A549 (cell line): Measurements from ENCODE around the gene C14orf132. TPM values are rescaled to one million over a fixed set of nuclear protein-coding genes. Genes with fewer than 3 reads are reported as not detected.

ENCODE experiments used
- ATAC-seq, 2 experiments: fragments of 200-7000 bp in 1 of 2; fragments of >200 bp in 1 of 2; cut with Nextera tagmentation in 1 of 2; cut with Tn5 transposase in 1 of 2; 3 replicates each; pipeline versions ENCODE4 v1.8.0 to v1.9.1; 2018 to 2020; ENCODE audit warnings: mild to moderate bottlenecking in 1 of 2, moderate library complexity in 1 of 2
- CTCF ChIA-PET: fragments of 300-600 bp; sonication (Branson Sonifier 250); formaldehyde crosslinking; extraction: SDS; loops from one replicate; lab custom pipeline; 2021; ENCODE audit warnings: antibody characterized with exemption, inconsistent platforms; lab: Yijun Ruan, JAX
- POLR2A ChIA-PET: fragments of 350-600 bp; formaldehyde crosslinking; extraction: SDS; loops from one replicate; lab custom pipeline; 2021; ENCODE audit warnings: antibody characterized with exemption, inconsistent platforms; lab: Yijun Ruan, JAX
- DNase-seq, 2 experiments: peaks; one replicate each; pipeline versions ENCODE4 v3.0.0 to v3.0.0-alpha.2; 2011 to 2016; ENCODE audit warnings: low read depth in 1 of 2, low spot score in 1 of 2
- FAIRE-seq: peaks from 2 replicates; lab custom pipeline; 2011; peaks lifted over from hg19 to GRCh38; lab: Jason Lieb, UNC
- H3K27ac ChIP-seq, 2 experiments: fragments of >200 bp; sonication (Bioruptor Twin); formaldehyde crosslinking; 3 replicates each; pipeline ENCODE4 v1.5.1; 2016 to 2017
- H3K4me1 ChIP-seq: fragments of >200 bp; sonication (Bioruptor Twin); formaldehyde crosslinking; 3 replicates; pipeline ENCODE4 v1.6.1; 2016
- H3K4me2 ChIP-seq: fragments of >200 bp; sonication (Bioruptor Twin); formaldehyde crosslinking; 3 replicates; pipeline ENCODE4 v1.6.1; 2016
- H3K4me3 ChIP-seq: fragments of >200 bp; sonication (Bioruptor Twin); formaldehyde crosslinking; 3 replicates; pipeline ENCODE4 v1.5.1; 2016
- H3K9me3 ChIP-seq: fragments of >200 bp; sonication (Bioruptor Twin); formaldehyde crosslinking; 3 replicates; pipeline ENCODE4 v1.6.1; 2016
- CBX8 ChIP-seq: fragments of 200-600 bp; sonication (generic); IDR thresholded peaks from 2 replicates; pipeline ENCODE4 v1.6.1; 2016
- CHD4 ChIP-seq: fragments of 200-600 bp; sonication (generic); IDR thresholded peaks from 2 replicates; pipeline ENCODE4 v1.6.1; 2016; ENCODE audit warnings: antibody characterized with exemption, mild to moderate bottlenecking, borderline replicate concordance
- EHF ChIP-seq: fragments of 250-450 bp; sonication (Bioruptor Pico); IDR thresholded peaks from 2 replicates; pipeline ENCODE4 v1.5.0; 2020; ENCODE audit warnings: mild to moderate bottlenecking
- EHMT2 ChIP-seq: fragments of 200-600 bp; sonication (generic); IDR thresholded peaks from 2 replicates; pipeline ENCODE4 v1.6.1; 2016; ENCODE audit warnings: antibody characterized with exemption, low read depth, mild to moderate bottlenecking, moderate library complexity
- EP300 ChIP-seq, 2 experiments: fragments of >200 bp; sonication (Bioruptor Twin); formaldehyde crosslinking; IDR thresholded peaks; 2 replicates in 1 of 2; 3 replicates in 1 of 2; pipeline ENCODE4 v1.6.1; 2016 to 2017
- FOSB ChIP-seq: fragments of 250-450 bp; sonication (Bioruptor Pico); IDR thresholded peaks from 2 replicates; pipeline ENCODE4 v1.5.0; 2020; ENCODE audit warnings: mild to moderate bottlenecking, moderate library complexity
- FOSL2 ChIP-seq, 2 experiments: fragments of 450-650 bp in 1 of 2; fragments of >200 bp in 1 of 2; sonication (Bioruptor Twin) in 1 of 2; formaldehyde crosslinking; IDR thresholded peaks; 2 replicates each; pipeline versions ENCODE4 v1.5.0 to v1.6.1; 2016 to 2020; ENCODE audit warnings: mild to moderate bottlenecking in 1 of 2, moderate library complexity in 1 of 2
- HES2 ChIP-seq: fragments of >200 bp; sonication (Bioruptor Twin); formaldehyde crosslinking; IDR thresholded peaks from 2 replicates; pipeline ENCODE4 v1.6.1; 2016
- HOXA7 ChIP-seq: fragments of 250-450 bp; sonication (Bioruptor Pico); IDR thresholded peaks from 2 replicates; pipeline ENCODE4 v1.5.0; 2020; ENCODE audit warnings: mild to moderate bottlenecking, moderate library complexity
- NPAS2 ChIP-seq: fragments of 250-450 bp; sonication (Bioruptor Pico); IDR thresholded peaks from 2 replicates; pipeline ENCODE4 v1.8.0; 2022; ENCODE audit warnings: mild to moderate bottlenecking, moderate library complexity, borderline replicate concordance
- NR3C1 ChIP-seq: fragments of >200 bp; sonication (Bioruptor Twin); formaldehyde crosslinking; IDR thresholded peaks from 3 replicates; pipeline ENCODE4 v1.6.1; 2017
- POLR2AphosphoS2 ChIP-seq: conservative IDR thresholded peaks from 2 replicates; pipeline ENCODE4 v1.6.1; 2012; ENCODE audit warnings: low read length, improper control_type of control experiment, inconsistent platforms
- RAD21 ChIP-seq, 2 experiments: fragments of >200 bp in 1 of 2; sonication (Bioruptor Twin) in 1 of 2; formaldehyde crosslinking in 1 of 2; IDR thresholded peaks in 1 of 2; conservative IDR thresholded peaks in 1 of 2; 2 replicates in 1 of 2; 3 replicates in 1 of 2; pipeline ENCODE4 v1.6.1; 2012 to 2018; ENCODE audit warnings: inconsistent platforms in 1 of 2
- SMC3 ChIP-seq: fragments of >200 bp; sonication (Bioruptor Twin); formaldehyde crosslinking; IDR thresholded peaks from 3 replicates; pipeline ENCODE4 v1.6.1; 2018; ENCODE audit warnings: inconsistent platforms
- TFCP2L1 ChIP-seq: fragments of 250-450 bp; sonication (Bioruptor Pico); IDR thresholded peaks from 2 replicates; pipeline ENCODE4 v1.5.0; 2021; ENCODE audit warnings: mild to moderate bottlenecking
- ZSCAN20 ChIP-seq: fragments of 250-450 bp; sonication (Bioruptor Pico); IDR thresholded peaks from 2 replicates; pipeline ENCODE4 v1.8.0; 2022; ENCODE audit warnings: mild to moderate bottlenecking, moderate library complexity
- WGBS: methylation state at CpG from one replicate; pipeline ENCODE4 v1.1.6; 2017; ENCODE audit errors: missing lambda C conversion rate; 5-methylcytosine and 5-hydroxymethylcytosine counted together
- polyA plus RNA-seq, 4 experiments: library from polyadenylated mRNA; depleted of rRNA in 3 of 4; stranded (reverse); fragments of >200 nt; fragmentation: RNase III in 1 of 4; extraction: RNeasy Plus Mini Kit Qiagen cat#74134 plus additional on column Dnase treatment in 1 of 4; gene quantifications; 2 replicates in 3 of 4; 3 replicates in 1 of 4; pipeline ENCODE4 v1.2.3, GENCODE V29; 2011 to 2017
- TF ChIP-seq, protein P1 (sequence below): fragments of >200 bp; sonication (Bioruptor Twin); formaldehyde crosslinking; IDR thresholded peaks from 3 replicates; pipeline ENCODE4 v1.5.1; 2016

The C14orf132 gene
- polyA plus RNA-seq, 2 of the 4 experiments (the other 2 are of a cell fraction), result 4.6 to 8.5 TPM

GRCh38 chr14:96049932-96050331, 10.8 kb downstream of the C14orf132 start (continued):
- TF ChIP-seq SMC3 (no peak), NPAS2 (no peak)

- Histone ChIP-seq H3K9me3 (peaks cover 3% of the 10 kb centered on the region; the same call in 1 of the 3 replicates), H3K4me2 (no peak overlapping the region), H3K4me1 (peaks cover 18% of the 10 kb centered on the region; the same call in 2 of the 3 replicates), H3K4me3 (no peak overlapping the region), H3K27ac (no peak overlapping the region)
- no peak for TF ChIP-seq FOSB (CRISPR knock-in tag)
- TF ChIP-seq CBX8, result no peak
- TF ChIP-seq EP300 (IDR thresholded peaks at IDR 0.05), result no peak
- TF ChIP-seq FOSL2 (IDR thresholded peaks at IDR 0.05), result no peak
- no peak for TF ChIP-seq FOSL2 (CRISPR knock-in tag; IDR thresholded peaks at IDR 0.05)
- no peak for TF ChIP-seq TFCP2L1 (CRISPR knock-in tag)
- no peak for TF ChIP-seq HOXA7
- TF ChIP-seq ZSCAN20 (CRISPR knock-in tag), result no peak
- no peak for TF ChIP-seq NPAS2
- TF ChIP-seq EHF (CRISPR knock-in tag), result no peak
- CTCF ChIA-PET, result interaction anchor here (1.2 to 1.8 kb wide), 2 partner anchors 21 to 51 kb away, joined by 3 to 5 read pairs; no protein-coding TSS in a partner anchor
- 75% methylated on average over 4 of the region's 4 CpGs for WGBS
- DNase-seq, result no peak
- POLR2A ChIA-PET, result no interaction called here
- no peak for FAIRE-seq
- no peak for ATAC-seq
These were observed 11.3 kb downstream of the C14orf132 start for GRCh38 chr14:96050482-96050881.

GRCh38 chr14:96051231-96051630, 12.1 kb downstream of the C14orf132 start:
- ChIA-PET POLR2A (no interaction called here), CTCF (interaction anchor here (0.9 to 2.0 kb wide), 6 partner anchors 9 to 53 kb away, joined by 3 to 8 read pairs (median 4); no protein-coding TSS in a partner anchor)
- H3K4me1 ChIP-seq, result peaks cover 18% of the 10 kb centered on the region; the same call in 2 of the 3 replicates
- H3K4me3 ChIP-seq, result no peak overlapping the region
- no peak for TF ChIP-seq NR3C1
- no peak for TF ChIP-seq EHMT2
- no peak for TF ChIP-seq HES2
- TF ChIP-seq POLR2AphosphoS2, result no peak
- 66% methylated on average over 3 of the region's 3 CpGs for WGBS
- no peak overlapping the region for H3K4me2 ChIP-seq
- no peaks in the 10 kb centered on the region for H3K9me3 ChIP-seq
- ATAC-seq, result no peak
- H3K27ac ChIP-seq, result no peak overlapping the region
- FAIRE-seq, result no peak
- DNase-seq, result no peak

DNA sequence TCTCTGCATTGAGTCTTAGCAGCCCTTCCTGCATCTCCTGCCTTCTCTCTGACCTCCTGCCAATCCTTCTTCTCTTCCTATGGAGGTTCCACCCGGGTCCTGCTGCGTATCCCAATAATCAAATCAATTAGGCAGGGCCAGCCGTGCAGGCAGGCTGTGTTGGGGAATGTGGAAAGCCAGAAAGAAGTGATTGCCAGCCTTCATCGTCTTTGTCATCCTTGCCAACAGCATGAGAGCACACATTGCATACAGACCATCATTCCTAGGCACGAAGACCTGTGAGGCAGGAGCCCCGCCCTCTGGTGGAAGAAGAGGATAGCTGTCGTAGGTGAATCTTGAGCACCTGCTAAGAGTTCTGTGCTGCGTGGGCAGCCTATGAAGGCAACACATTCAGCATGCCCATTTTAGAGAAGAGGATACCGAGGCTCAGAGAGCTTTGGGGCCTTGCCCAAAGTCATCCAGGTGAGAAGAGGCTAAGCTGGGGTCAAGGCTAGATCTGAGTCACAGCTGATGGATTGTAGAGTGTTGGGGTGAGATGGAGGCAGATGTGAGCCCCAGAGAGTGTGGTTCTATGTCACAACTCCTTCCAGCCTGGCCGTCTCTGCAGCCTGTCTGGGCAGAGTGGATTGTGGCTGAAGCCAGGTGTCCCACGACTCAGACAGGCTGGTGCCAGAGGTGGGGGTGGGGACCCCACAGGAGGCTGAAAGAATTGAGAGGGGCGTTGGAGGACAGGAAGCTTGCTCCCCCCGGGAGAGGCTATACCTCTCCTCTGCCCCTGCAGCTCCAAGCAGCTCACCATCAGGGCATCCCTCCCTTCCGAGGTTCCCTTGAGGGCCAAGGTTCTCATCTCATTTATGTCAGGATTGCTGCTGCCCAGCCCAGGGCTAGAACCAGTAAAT, 12.7 kb downstream of the C14orf132 start:
- Histone ChIP-seq H3K4me1 (peaks cover 18% of the 10 kb centered on the region; the same call in 2 of the 3 replicates), H3K27ac (no peak overlapping the region), H3K4me3 (no peak overlapping the region), H3K4me2 (no peak overlapping the region)
- DNase-seq (peak; percentile 21 to 27), ATAC-seq (peak in 1 of 2 experiments; percentile 71; a peak in 3 of 6 replicates), FAIRE-seq (no peak)
- POLR2A ChIA-PET, result no interaction called here
- 51% methylated on average over 12 of the region's 14 CpGs for WGBS
- TF ChIP-seq CHD4 (no peak), RAD21 (conservative IDR thresholded peaks at IDR 0.05 in 1 of 2, IDR thresholded peaks at IDR 0.05 in 1 of 2) (peak in 1 of 2 experiments; percentile 22; a peak in 1 of 5 replicates)
- TF ChIP-seq, protein P1, sequence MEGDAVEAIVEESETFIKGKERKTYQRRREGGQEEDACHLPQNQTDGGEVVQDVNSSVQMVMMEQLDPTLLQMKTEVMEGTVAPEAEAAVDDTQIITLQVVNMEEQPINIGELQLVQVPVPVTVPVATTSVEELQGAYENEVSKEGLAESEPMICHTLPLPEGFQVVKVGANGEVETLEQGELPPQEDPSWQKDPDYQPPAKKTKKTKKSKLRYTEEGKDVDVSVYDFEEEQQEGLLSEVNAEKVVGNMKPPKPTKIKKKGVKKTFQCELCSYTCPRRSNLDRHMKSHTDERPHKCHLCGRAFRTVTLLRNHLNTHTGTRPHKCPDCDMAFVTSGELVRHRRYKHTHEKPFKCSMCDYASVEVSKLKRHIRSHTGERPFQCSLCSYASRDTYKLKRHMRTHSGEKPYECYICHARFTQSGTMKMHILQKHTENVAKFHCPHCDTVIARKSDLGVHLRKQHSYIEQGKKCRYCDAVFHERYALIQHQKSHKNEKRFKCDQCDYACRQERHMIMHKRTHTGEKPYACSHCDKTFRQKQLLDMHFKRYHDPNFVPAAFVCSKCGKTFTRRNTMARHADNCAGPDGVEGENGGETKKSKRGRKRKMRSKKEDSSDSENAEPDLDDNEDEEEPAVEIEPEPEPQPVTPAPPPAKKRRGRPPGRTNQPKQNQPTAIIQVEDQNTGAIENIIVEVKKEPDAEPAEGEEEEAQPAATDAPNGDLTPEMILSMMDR, result peak; percentile 37
- TF ChIP-seq, all 56 proteins: peak for 2
- CTCF ChIA-PET, result interaction anchor here (0.7 to 2.0 kb wide), 8 partner anchors 9 to 224 kb away, joined by 3 to 8 read pairs (median 3); no protein-coding TSS in a partner anchor
- no peaks in the 10 kb centered on the region for H3K9me3 ChIP-seq
